ENCODE data around the gene CHD1. TPM values are rescaled to one million over a fixed set of nuclear protein-coding genes. Genes with fewer than 3 reads are reported as not detected.
A peak's percentile ranks its signal among the peaks of the same experiment; 100 is the strongest.

Gene CHD1
- 44.3 and 48.9 TPM in 2 replicates for total RNA-seq
- 12.0 and 16.2 TPM in 2 replicates for polyA plus RNA-seq
- 17.4 and 18.3 TPM in 2 replicates for polyA plus RNA-seq (2011; cell fraction: cytosol; rRNA removed)
- polyA plus RNA-seq (2011; cell fraction: nucleus; rRNA removed), result 95.4 and 102 TPM in 2 replicates
- polyA plus RNA-seq (2012), result 23.1 and 28.5 TPM in 2 replicates
- polyA minus RNA-seq, result 30.7 and 33.0 TPM in 2 replicates
- 27.8 TPM for polyA minus RNA-seq (2011; cell fraction: cytosol; rRNA and poly(A)+ RNA removed)
- polyA minus RNA-seq (2011; cell fraction: nucleus; rRNA and poly(A)+ RNA removed), result 78.7 and 123 TPM in 2 replicates
- percentile 95 among the genes with signal in this experiment for Bru-seq, nascent RNA
- percentile 88 among the genes with signal in this experiment for BruChase-seq, experiment 1, labeled RNA remaining after a 6-hour chase
- percentile 95 among the genes with signal in this experiment for BruChase-seq, experiment 2, labeled RNA remaining after a 2-hour chase
- long read RNA-seq, full-length matches to known transcripts, result 11 of 20 reads
- long read RNA-seq, partial matches to known transcripts, result 7 of 20 reads
- long read RNA-seq, other reads (novel, unspliced or antisense), result 2 of 20 reads

DNA sequence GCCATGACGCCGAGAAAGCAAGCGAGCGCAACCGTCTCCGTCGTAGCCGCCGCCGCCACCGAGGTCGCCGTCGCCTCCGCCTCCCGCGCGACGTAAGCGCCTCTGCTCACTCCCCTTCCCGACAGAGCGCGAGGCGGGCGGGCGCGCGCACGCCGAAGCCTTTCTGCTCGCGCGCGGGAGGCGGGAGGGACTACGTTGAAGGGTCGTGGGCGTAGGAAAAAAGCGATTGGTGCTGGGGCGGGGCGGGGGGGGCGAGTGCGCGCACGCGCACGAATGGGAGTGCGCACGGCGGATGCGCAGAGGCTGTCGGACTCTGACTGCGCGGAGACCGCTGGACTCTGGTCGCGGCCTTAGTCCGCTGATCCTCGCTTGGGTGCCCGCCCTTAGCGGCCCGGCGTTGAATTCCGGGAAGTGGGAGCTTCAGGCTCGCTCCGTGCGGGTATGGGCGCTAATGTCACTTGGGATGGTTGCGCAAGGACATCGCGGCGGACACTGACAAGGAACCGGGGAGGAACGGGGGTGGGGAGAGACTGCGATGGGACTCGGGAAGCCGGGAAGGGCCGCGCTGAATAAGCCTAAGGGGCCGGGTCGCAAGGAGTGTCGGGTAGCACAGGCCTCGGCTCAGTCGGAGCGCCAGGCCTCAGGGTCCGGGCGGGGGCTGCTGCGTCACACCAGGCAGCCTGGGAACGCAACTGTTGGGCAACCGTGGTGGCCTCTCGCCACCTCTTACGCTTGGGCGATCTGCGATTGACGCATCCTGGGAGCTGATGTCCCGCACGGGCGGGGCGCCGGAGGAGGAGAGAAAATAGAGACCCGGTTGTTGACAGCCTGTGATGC, at the start of gene CHD1:
Gene CHD1, minus strand, starts transcription at position 135 of the 837 bp plus-strand sequence. CDS start 2,621 bp downstream, outside the sequence.
- peak within 1 kb of the TSS; percentile 95 for H3K27ac ChIP-seq (ENCODE audit: insufficient read depth, low read depth, low read length)
- H3K4me3 ChIP-seq (replicated peaks in 1 of 3; ENCODE audit: insufficient read depth in 1 of 3, low read depth in 1 of 3, low read length in 3 of 3), result peak within 1 kb of the TSS; percentile 63 to 86 (median 81)
- peaks cover 18% of the 10 kb centered on the region for H3K4me1 ChIP-seq (ENCODE audit: control insufficient read depth, extremely low read depth, insufficient read depth, low read length)
- ChIA-PET POLR2A (interaction anchor here (0.8 to 1.1 kb wide), 3 partner anchors 10 to 16 kb away, joined by 3 to 4 read pairs (median 3); no protein-coding TSS in a partner anchor), CTCF (interaction anchor here (1.1 to 1.5 kb wide), 3 partner anchors 24 to 132 kb away, joined by 3 to 4 read pairs (median 3); no protein-coding TSS in a partner anchor)
- dilution Hi-C loops (cut with MboI; ENCODE audit: extremely low pct_ligation_motif_present, low sequenced_read_pairs), result no loop called here
- peaks cover 48% of the 10 kb centered on the region for H3K79me2 ChIP-seq (ENCODE audit: control insufficient read depth, insufficient read depth, low read length)
- H3K9me1 ChIP-seq (replicated peaks; ENCODE audit: control insufficient read depth, extremely low read depth, insufficient read depth, low read length), result no peaks in the 10 kb centered on the region
- H3K4me2 ChIP-seq (ENCODE audit: insufficient read depth, low read length), result peak within 1 kb of the TSS; percentile 90
- TF ChIP-seq, protein P1, sequence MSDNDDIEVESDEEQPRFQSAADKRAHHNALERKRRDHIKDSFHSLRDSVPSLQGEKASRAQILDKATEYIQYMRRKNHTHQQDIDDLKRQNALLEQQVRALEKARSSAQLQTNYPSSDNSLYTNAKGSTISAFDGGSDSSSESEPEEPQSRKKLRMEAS (IDR thresholded peaks at IDR 0.05; ENCODE audit: insufficient read depth, insufficient read length), result peak; percentile 27
- TF ChIP-seq GATA2 (IDR thresholded peaks at IDR 0.05; ENCODE audit: insufficient read depth, insufficient read length, low read depth, low read length) (no peak), POLR2A (IDR thresholded peaks at IDR 0.05; ENCODE audit: low read depth, low read length) (peak; percentile 89), EZH2 (IDR thresholded peaks at IDR 0.05; ENCODE audit: borderline replicate concordance, low read depth, low read length, severe bottlenecking) (no peak), MYC (IDR thresholded peaks at IDR 0.05; ENCODE audit: low read depth, low read length) (no peak), FOS (IDR thresholded peaks at IDR 0.05; ENCODE audit: borderline replicate concordance, insufficient read depth, low read length) (no peak), JUN (IDR thresholded peaks at IDR 0.05; ENCODE audit: borderline replicate concordance, insufficient read depth, insufficient read length, low read depth) (no peak), POLR2AphosphoS5 (IDR thresholded peaks at IDR 0.05; ENCODE audit: insufficient read depth, low read depth, low read length) (peak; percentile 49)
- TF ChIP-seq, protein P2, sequence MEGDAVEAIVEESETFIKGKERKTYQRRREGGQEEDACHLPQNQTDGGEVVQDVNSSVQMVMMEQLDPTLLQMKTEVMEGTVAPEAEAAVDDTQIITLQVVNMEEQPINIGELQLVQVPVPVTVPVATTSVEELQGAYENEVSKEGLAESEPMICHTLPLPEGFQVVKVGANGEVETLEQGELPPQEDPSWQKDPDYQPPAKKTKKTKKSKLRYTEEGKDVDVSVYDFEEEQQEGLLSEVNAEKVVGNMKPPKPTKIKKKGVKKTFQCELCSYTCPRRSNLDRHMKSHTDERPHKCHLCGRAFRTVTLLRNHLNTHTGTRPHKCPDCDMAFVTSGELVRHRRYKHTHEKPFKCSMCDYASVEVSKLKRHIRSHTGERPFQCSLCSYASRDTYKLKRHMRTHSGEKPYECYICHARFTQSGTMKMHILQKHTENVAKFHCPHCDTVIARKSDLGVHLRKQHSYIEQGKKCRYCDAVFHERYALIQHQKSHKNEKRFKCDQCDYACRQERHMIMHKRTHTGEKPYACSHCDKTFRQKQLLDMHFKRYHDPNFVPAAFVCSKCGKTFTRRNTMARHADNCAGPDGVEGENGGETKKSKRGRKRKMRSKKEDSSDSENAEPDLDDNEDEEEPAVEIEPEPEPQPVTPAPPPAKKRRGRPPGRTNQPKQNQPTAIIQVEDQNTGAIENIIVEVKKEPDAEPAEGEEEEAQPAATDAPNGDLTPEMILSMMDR (IDR thresholded peaks at IDR 0.05; ENCODE audit: extremely low read depth in 1 of 2, insufficient read depth in 1 of 2, low read depth in 1 of 2, low read length in 2 of 2), result no peak
- FAIRE-seq, result peak; percentile 85
- H3K9ac ChIP-seq (replicated peaks; ENCODE audit: extremely low read depth, insufficient read depth, low read length), result peak within 1 kb of the TSS; percentile 99
- H2AFZ ChIP-seq (ENCODE audit: low read depth, low read length), result peak within 1 kb of the TSS; percentile 90
- peak; percentile 97 for DNase-seq (ENCODE audit: low read depth, low spot score)
- intact Hi-C loops (cut with micrococcal nuclease), result loop anchor here (1.0 to 2.0 kb wide), 4 partner anchors 91 to 156 kb away; partner anchors contain the start of gene RGMB
- TSS peak; percentile 32 for BruUV-seq (replicated peaks)
- H3K9me3 ChIP-seq (replicated peaks; ENCODE audit: control insufficient read depth, insufficient read depth, low read length), result no peaks in the 10 kb centered on the region
- peaks cover under 1 to 5% of the 10 kb centered on the region in 2 experiments for H3K36me3 ChIP-seq (ENCODE audit: control insufficient read depth in 2 of 2, extremely low read depth in 1 of 2, insufficient read depth in 2 of 2, low read length in 2 of 2)
- no peaks in the 10 kb centered on the region for H3K27me3 ChIP-seq (ENCODE audit: control insufficient read depth in 2 of 2, insufficient read depth in 2 of 2, low read length in 2 of 2)
- H4K20me1 ChIP-seq (replicated peaks; ENCODE audit: control insufficient read depth, extremely low read depth, insufficient read depth, low read length), result peaks cover 2% of the 10 kb centered on the region

Data from endothelial cell of umbilical vein (primary cell).